Caco-2 (cell line): Measurements from ENCODE around the gene SMIM14. TPM values are rescaled to one million over a fixed set of nuclear protein-coding genes. Genes with fewer than 3 reads are reported as not detected.

ENCODE experiments used
- BruUV-seq: library from RNA; stranded (reverse); fragments of 400-500 nt; replicated peaks from 2 replicates; lab custom pipeline; 2021; lab: Mats Ljungman, UMichigan
- CTCF ChIA-PET: fragments of 300-600 bp; sonication (Branson Sonifier 250); formaldehyde crosslinking; loops from one replicate; lab custom pipeline; 2022; ENCODE audit warnings: antibody characterized with exemption; lab: Charles Lee
- POLR2A ChIA-PET: fragments of 300-600 bp; sonication (Branson Sonifier 250); formaldehyde crosslinking; loops from one replicate; lab custom pipeline; 2022; ENCODE audit warnings: antibody characterized with exemption; lab: Charles Lee
- DNase-seq, 2 experiments: peaks; one replicate each; pipeline versions ENCODE4 v3.0.0 to v3.0.0-alpha.2; 2020 to 2022
- H3K27me3 ChIP-seq: replicated peaks from 2 replicates; pipeline ENCODE4 v1.6.0; 2011; ENCODE audit warnings: low read length; ENCODE audit not compliant: control insufficient read depth, insufficient read depth
- H3K36me3 ChIP-seq: 2 replicates; pipeline ENCODE4 v1.5.1; 2011; ENCODE audit warnings: low read length; ENCODE audit not compliant: control insufficient read depth, insufficient read depth
- H3K4me1 ChIP-seq: fragments of 250-450 bp; sonication (Bioruptor Pico); 2 replicates; pipeline ENCODE4 v1.5.1; 2020; ENCODE audit warnings: mild to moderate bottlenecking
- H3K4me3 ChIP-seq: 2 replicates; pipeline ENCODE4 v1.5.1; 2011; ENCODE audit warnings: low read depth, mild to moderate bottlenecking, control low read depth, low read length
- H3K9me3 ChIP-seq: fragments of 250-450 bp; sonication (Bioruptor Pico); 2 replicates; pipeline ENCODE4 v1.5.1; 2020; ENCODE audit warnings: mild to moderate bottlenecking, moderate library complexity
- H3K27ac Mint-ChIP-seq: one replicate; pipeline ENCODE4 v1.8.0; 2022; ENCODE audit warnings: mixed read lengths; ENCODE audit not compliant: unreplicated experiment
- H3K27me3 Mint-ChIP-seq: one replicate; pipeline ENCODE4 v1.8.0; 2022; ENCODE audit warnings: mixed read lengths; ENCODE audit not compliant: insufficient read depth, unreplicated experiment
- H3K36me3 Mint-ChIP-seq: one replicate; pipeline ENCODE4 v1.8.0; 2022; ENCODE audit warnings: mild to moderate bottlenecking, mixed read lengths; ENCODE audit not compliant: insufficient read depth, unreplicated experiment
- H3K4me1 Mint-ChIP-seq: one replicate; pipeline ENCODE4 v1.8.0; 2022; ENCODE audit warnings: low read depth, mixed read lengths; ENCODE audit not compliant: unreplicated experiment
- H3K4me3 Mint-ChIP-seq: one replicate; pipeline ENCODE4 v1.8.0; 2022; ENCODE audit warnings: mild to moderate bottlenecking, moderate library complexity, mixed read lengths; ENCODE audit not compliant: unreplicated experiment
- H3K9me3 Mint-ChIP-seq: one replicate; pipeline ENCODE4 v1.8.0; 2022; ENCODE audit warnings: mixed read lengths; ENCODE audit not compliant: unreplicated experiment
- CTCF ChIP-seq, 2 experiments: fragments of 200-600 bp in 1 of 2; IDR thresholded peaks; 1 replicate in 1 of 2; 2 replicates in 1 of 2; pipeline versions ENCODE4 v1.5.1 to v1.8.0; 2011 to 2022; ENCODE audit warnings: antibody characterized with exemption in 1 of 2, control low read depth in 1 of 2, inconsistent platforms in 1 of 2, low read depth in 1 of 2, low read length in 1 of 2, mild to moderate bottlenecking in 1 of 2, moderate library complexity in 1 of 2; ENCODE audit not compliant: insufficient read depth in 1 of 2, severe bottlenecking in 1 of 2, unreplicated experiment in 1 of 2
- intact Hi-C: fragments of 100-400 bp; cut with micrococcal nuclease; formaldehyde crosslinking; loops from one replicate; pipeline ENCODE4 v1.10.0; 2022; ENCODE audit not compliant: unreplicated experiment
- total RNA-seq: library from RNA; stranded (reverse); gene quantifications from 2 replicates; pipeline ENCODE4 v1.2.3, GENCODE V29; 2022

Gene SMIM14
- total RNA-seq, 1 experiment from 2014 or later, result 41.0 TPM

GRCh38 chr4:39662683-39663082 lies 24.0 kb upstream of the SMIM14 start:
- Histone ChIP-seq H3K27me3 (no peaks in the 10 kb centered on the region), H3K36me3 (no peaks in the 10 kb centered on the region), H3K4me3 (no peak overlapping the region), H3K9me3 (no peaks in the 10 kb centered on the region), H3K4me1 (peaks cover 23% of the 10 kb centered on the region)
- BruUV-seq, result no TSS peak
- ChIA-PET POLR2A (no interaction called here), CTCF (no interaction called here)
- H3K27ac Mint-ChIP-seq, result no peak overlapping the region
- intact Hi-C loops, result no loop called here
- TF ChIP-seq CTCF (IDR thresholded peaks at IDR 0.05; ENCODE audit: insufficient read depth in 1 of 2, low read depth in 1 of 2, low read length in 1 of 2, severe bottlenecking in 1 of 2, unreplicated experiment in 1 of 2), result no peak
- no peaks in the 10 kb centered on the region for H3K27me3 Mint-ChIP-seq
- peaks cover 15% of the 10 kb centered on the region for H3K4me1 Mint-ChIP-seq
- no peak overlapping the region for H3K4me3 Mint-ChIP-seq
- no peak for DNase-seq
- peaks cover 6% of the 10 kb centered on the region for H3K36me3 Mint-ChIP-seq
- H3K9me3 Mint-ChIP-seq, result no peaks in the 10 kb centered on the region

GRCh38 chr4:39660757-39661156 lies 22.1 kb upstream of the SMIM14 start:
- TF ChIP-seq CTCF (IDR thresholded peaks at IDR 0.05; ENCODE audit: insufficient read depth in 1 of 2, low read depth in 1 of 2, low read length in 1 of 2, severe bottlenecking in 1 of 2, unreplicated experiment in 1 of 2), result no peak
- intact Hi-C loops, result no loop called here
- Mint-ChIP-seq H3K36me3 (peaks cover 6% of the 10 kb centered on the region), H3K4me1 (peaks cover 15% of the 10 kb centered on the region), H3K27me3 (no peaks in the 10 kb centered on the region), H3K27ac (no peak overlapping the region), H3K9me3 (no peaks in the 10 kb centered on the region), H3K4me3 (no peak overlapping the region)
- BruUV-seq, result no TSS peak
- POLR2A ChIA-PET, result no interaction called here
- CTCF ChIA-PET, result no interaction called here
- Histone ChIP-seq H3K4me3 (no peak overlapping the region), H3K4me1 (peaks cover 23% of the 10 kb centered on the region), H3K36me3 (no peaks in the 10 kb centered on the region), H3K9me3 (no peaks in the 10 kb centered on the region), H3K27me3 (no peaks in the 10 kb centered on the region)
- no peak for DNase-seq

- Histone ChIP-seq H3K4me3 (no peak overlapping the region), H3K9me3 (no peaks in the 10 kb centered on the region), H3K36me3 (no peaks in the 10 kb centered on the region), H3K4me1 (peaks cover 16% of the 10 kb centered on the region), H3K27me3 (no peaks in the 10 kb centered on the region)
- H3K9me3 Mint-ChIP-seq, result no peaks in the 10 kb centered on the region
- peaks cover 6% of the 10 kb centered on the region for H3K36me3 Mint-ChIP-seq
- H3K27me3 Mint-ChIP-seq, result no peaks in the 10 kb centered on the region
- ChIA-PET CTCF (no interaction called here), POLR2A (no interaction called here)
- no peak overlapping the region for H3K4me3 Mint-ChIP-seq
- TF ChIP-seq CTCF (IDR thresholded peaks at IDR 0.05; ENCODE audit: insufficient read depth in 1 of 2, low read depth in 1 of 2, low read length in 1 of 2, severe bottlenecking in 1 of 2, unreplicated experiment in 1 of 2), result no peak
- no peak overlapping the region for H3K27ac Mint-ChIP-seq
- no TSS peak for BruUV-seq
- DNase-seq, result no peak
- intact Hi-C loops, result no loop called here
- H3K4me1 Mint-ChIP-seq, result peaks cover 10% of the 10 kb centered on the region
Measured at GRCh38 chr4:39660045-39660444, 21.4 kb upstream of the SMIM14 start.
